Effector memory CD4-positive, alpha-beta T cell (primary cell): ENCODE data around the gene GYS1.

Experiments used
- DNase-seq, 3 donors: peaks; one replicate each; pipeline ENCODE4 v3.0.0-alpha.2; 2020
- H3K27ac ChIP-seq: 2 replicates; pipeline ENCODE4 v1.7.0; 2013; ENCODE audit warnings: mild to moderate bottlenecking, low read length, moderate library complexity; ENCODE audit not compliant: insufficient read depth, poor library complexity, severe bottlenecking
- H3K27me3 ChIP-seq: replicated peaks from 2 replicates; pipeline ENCODE4 v1.7.0; 2013; ENCODE audit warnings: mild to moderate bottlenecking, low read length; ENCODE audit not compliant: insufficient read depth, control insufficient read depth, poor library complexity, severe bottlenecking
- H3K36me3 ChIP-seq: 2 replicates; pipeline ENCODE4 v1.7.0; 2013; ENCODE audit warnings: mild to moderate bottlenecking, low read length, moderate library complexity; ENCODE audit not compliant: control insufficient read depth, insufficient read depth
- H3K4me1 ChIP-seq: 2 replicates; pipeline ENCODE4 v1.7.0; 2013; ENCODE audit warnings: low read length, mild to moderate bottlenecking; ENCODE audit not compliant: control insufficient read depth, insufficient read depth, poor library complexity, severe bottlenecking
- H3K4me3 ChIP-seq: 2 replicates; pipeline ENCODE4 v1.7.0; 2013; ENCODE audit warnings: low read length, low read depth, mild to moderate bottlenecking; ENCODE audit not compliant: insufficient read depth, poor library complexity, severe bottlenecking
- H3K9me3 ChIP-seq: 2 replicates; pipeline ENCODE4 v1.7.0; 2013; ENCODE audit warnings: mild to moderate bottlenecking, low read length, moderate library complexity; ENCODE audit not compliant: control insufficient read depth

GYS1 gene

DNA sequence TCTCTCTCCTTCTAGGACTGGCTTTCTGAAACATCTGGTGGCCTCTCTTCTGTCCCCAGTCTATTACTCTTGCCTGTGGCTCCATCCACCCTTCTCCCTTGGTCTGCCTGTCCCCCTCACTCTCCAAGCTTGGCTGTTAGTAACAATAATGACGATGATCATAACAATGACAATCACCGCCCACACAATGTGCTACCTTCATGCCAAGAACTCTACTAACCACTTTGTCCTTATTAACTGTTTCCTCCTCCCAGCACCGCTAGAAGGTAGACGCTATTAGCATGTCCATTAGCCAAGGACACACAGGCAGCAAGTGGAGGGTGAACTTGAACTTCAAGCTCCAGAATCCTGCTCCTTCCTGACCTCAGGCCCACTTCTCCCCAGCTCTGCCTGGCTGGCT lies 2.7 kb downstream of the GYS1 start:
- Histone ChIP-seq H3K9me3 (no peaks in the 10 kb centered on the region), H3K4me3 (no peak overlapping the region), H3K27me3 (no peaks in the 10 kb centered on the region), H3K27ac (no peak overlapping the region), H3K36me3 (peaks cover 5% of the 10 kb centered on the region), H3K4me1 (peaks cover 26% of the 10 kb centered on the region)
- DNase-seq, result no peak

- no peak for DNase-seq
- H3K36me3 ChIP-seq, result peaks cover 5% of the 10 kb centered on the region
- H3K4me1 ChIP-seq, result peaks cover 26% of the 10 kb centered on the region
- H3K27me3 ChIP-seq, result no peaks in the 10 kb centered on the region
- H3K27ac ChIP-seq, result no peak overlapping the region
- no peaks in the 10 kb centered on the region for H3K9me3 ChIP-seq
- no peak overlapping the region for H3K4me3 ChIP-seq
Measured at GRCh38 chr19:48989701-48990291, 3.3 kb downstream of the GYS1 start.

DNA sequence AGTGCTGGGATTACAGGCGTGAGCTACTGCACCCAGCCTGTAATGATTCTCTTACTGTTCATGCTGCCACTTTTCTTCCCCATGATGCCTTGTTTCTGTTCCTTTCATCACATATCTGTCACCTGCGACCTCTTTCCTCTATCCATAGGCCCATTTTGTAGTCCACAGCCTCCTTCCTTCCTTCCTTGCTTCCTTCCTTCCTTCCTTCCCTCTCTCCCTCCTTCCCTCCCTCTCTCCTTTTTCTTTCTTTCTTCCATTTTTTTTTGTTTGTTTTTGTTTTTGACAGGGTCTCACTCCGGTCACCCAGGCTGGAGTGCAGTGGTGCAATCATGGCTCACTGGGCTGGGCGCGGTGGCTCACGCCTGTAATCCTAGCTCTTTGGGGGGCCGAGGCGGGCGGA lies 4.2 kb downstream of the GYS1 start:
- no peak for DNase-seq
- Histone ChIP-seq H3K4me3 (no peak overlapping the region), H3K9me3 (no peaks in the 10 kb centered on the region), H3K36me3 (peaks cover 5% of the 10 kb centered on the region), H3K27ac (no peak overlapping the region), H3K4me1 (peaks cover 19% of the 10 kb centered on the region), H3K27me3 (no peaks in the 10 kb centered on the region)

- Histone ChIP-seq H3K27me3 (no peaks in the 10 kb centered on the region), H3K4me1 (peaks cover 18% of the 10 kb centered on the region), H3K36me3 (peaks cover 5% of the 10 kb centered on the region), H3K9me3 (no peaks in the 10 kb centered on the region), H3K4me3 (no peak overlapping the region), H3K27ac (no peak overlapping the region)
- no peak for DNase-seq
Measured at GRCh38 chr19:48988286-48988685, 4.8 kb downstream of the GYS1 start.

DNA sequence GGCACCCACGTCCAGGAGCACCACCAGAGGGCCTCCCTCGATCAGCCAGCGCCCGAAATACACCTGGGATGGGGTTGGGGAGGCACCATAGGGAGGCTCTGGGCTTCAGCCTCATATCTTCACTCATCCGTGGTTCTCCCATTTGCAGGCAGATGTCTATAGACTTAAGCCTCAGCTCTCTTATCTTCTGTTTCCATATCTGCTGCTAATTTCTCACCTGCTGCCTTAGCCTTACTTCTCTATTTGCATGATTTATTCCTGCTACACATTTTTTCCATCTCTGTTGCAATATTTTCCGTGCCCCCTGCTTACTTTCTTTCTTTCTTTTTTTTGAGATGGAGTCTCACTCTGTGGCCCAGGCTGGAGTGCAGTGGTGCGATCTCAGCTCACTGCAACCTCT lies 5.8 kb downstream of the GYS1 start:
- H3K27ac ChIP-seq, result no peak overlapping the region
- no peaks in the 10 kb centered on the region for H3K27me3 ChIP-seq
- DNase-seq, result no peak
- H3K4me1 ChIP-seq, result peaks cover 11% of the 10 kb centered on the region
- H3K36me3 ChIP-seq, result peaks cover 8% of the 10 kb centered on the region
- no peak overlapping the region for H3K4me3 ChIP-seq
- no peaks in the 10 kb centered on the region for H3K9me3 ChIP-seq

DNA sequence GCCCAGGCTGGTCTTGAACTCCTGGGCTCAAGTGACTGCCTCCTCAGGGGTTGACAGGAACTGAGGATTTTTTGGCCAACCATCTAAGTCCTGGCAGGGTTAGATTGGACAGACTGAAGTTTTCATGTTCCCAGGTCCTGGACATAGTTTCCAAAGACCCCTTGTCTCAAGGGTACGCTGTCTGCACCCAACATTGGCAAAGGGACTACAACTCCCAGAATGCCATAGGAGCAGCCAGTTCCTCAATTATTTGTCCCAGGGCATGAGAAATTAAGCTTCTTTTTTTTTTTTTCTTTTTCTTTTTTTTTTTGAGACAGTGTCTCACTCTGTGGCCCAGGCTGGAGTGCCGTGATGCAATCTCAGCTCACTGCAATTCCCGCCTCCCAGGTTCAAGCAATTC lies 6.9 kb downstream of the GYS1 start:
- H3K27ac ChIP-seq, result no peak overlapping the region
- peaks cover 16% of the 10 kb centered on the region for H3K36me3 ChIP-seq
- DNase-seq, result no peak
- H3K9me3 ChIP-seq, result no peaks in the 10 kb centered on the region
- H3K4me3 ChIP-seq, result no peak overlapping the region
- H3K27me3 ChIP-seq, result no peaks in the 10 kb centered on the region
- no peaks in the 10 kb centered on the region for H3K4me1 ChIP-seq

DNA sequence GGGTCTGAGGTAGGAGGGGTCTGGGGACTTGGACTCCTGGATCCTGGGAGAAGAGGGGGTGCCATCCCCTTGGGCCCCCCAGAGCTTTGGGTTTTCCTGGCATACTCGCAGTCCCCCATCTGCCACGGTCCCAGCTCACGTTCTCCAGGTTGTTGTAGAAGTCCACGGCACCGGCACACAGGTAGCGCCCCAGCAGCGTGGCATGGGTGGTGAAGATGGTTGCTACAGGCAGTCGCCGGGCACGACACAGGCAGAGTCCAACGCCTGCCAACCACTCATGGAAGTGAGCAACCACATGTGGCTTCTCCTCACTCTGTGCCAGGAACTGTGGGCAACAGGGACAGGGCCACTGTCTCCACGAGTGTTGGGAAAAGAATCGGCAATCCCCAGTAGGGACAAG lies 7.4 kb downstream of the GYS1 start:
- Histone ChIP-seq H3K4me3 (no peak overlapping the region), H3K27me3 (no peaks in the 10 kb centered on the region), H3K27ac (no peak overlapping the region), H3K9me3 (no peaks in the 10 kb centered on the region), H3K4me1 (no peaks in the 10 kb centered on the region), H3K36me3 (peaks cover 16% of the 10 kb centered on the region)
- DNase-seq, result no peak

DNA sequence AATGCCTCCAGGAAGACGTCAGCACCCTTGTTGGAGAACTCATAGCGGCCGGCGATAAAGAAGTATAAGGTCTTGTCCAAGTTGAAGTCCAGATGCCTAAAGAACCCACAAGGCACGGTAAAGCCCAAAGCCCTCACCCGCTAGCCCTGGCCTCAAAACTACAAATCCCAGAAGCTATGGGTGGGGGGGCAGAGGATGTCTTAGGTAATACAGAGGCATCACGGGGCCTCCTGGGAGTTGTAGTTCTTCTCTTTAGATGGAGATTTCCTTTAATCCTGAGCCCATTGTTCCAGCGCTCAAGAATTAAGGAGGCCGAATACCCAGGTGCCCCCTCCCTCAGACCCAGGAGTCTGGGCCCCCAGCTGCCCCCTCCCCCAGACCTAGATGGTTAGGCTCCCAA lies 10.8 kb downstream of the GYS1 start:
- no peak for DNase-seq
- no peaks in the 10 kb centered on the region for H3K9me3 ChIP-seq
- no peak overlapping the region for H3K27ac ChIP-seq
- H3K27me3 ChIP-seq, result no peaks in the 10 kb centered on the region
- peaks cover 11% of the 10 kb centered on the region for H3K36me3 ChIP-seq
- H3K4me3 ChIP-seq, result no peak overlapping the region
- no peaks in the 10 kb centered on the region for H3K4me1 ChIP-seq

GRCh38 chr19:48977061-48977460 lies 16.0 kb downstream of the GYS1 start:
- no peak for DNase-seq
- no peaks in the 10 kb centered on the region for H3K4me1 ChIP-seq
- H3K4me3 ChIP-seq, result no peak overlapping the region
- H3K27ac ChIP-seq, result no peak overlapping the region
- H3K9me3 ChIP-seq, result no peaks in the 10 kb centered on the region
- no peaks in the 10 kb centered on the region for H3K27me3 ChIP-seq
- H3K36me3 ChIP-seq, result peaks cover 18% of the 10 kb centered on the region

DNA sequence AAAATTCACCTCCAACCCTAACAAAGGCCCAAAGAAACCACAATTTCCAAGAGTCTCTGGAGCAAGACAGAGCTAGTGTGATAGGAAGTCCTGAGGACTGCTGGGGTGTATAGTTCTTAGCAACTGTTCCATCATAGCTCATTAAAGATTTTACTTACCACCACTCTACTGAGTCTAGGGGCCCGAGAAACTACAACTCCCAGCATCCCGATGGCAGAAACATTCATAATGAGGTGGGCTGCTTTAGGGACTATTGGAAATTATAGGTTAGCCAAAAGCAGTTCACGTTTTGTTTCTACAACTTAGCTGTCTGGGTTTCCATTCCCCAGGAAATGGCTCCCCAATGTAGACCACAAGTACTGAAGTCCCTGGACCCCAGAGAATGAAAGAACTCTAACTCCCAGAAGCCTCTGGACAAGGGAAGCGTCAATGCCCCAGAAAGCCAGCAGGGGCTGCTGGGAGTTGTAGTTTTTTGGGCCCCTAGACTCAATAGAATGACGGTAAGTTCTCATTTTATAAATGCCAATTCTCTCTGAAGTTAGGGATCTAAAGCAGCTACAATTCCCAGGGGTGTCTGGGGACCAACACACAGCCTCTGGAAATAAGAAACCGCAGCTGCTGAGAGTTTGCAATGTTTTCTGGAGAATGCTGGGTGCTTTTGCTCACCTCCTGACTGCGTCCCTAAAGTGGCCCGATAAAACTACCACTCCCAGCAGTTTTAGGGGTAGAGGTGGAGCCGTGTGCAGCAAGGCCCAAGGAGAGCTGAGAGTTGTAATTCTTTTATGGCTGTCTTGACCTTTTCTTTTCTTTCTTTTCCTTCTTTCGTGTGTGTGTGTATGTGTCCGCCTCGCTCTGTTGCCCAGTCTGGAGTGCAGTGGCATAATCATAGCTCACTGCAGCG lies 16.9 kb downstream of the GYS1 start:
- no peaks in the 10 kb centered on the region for H3K4me1 ChIP-seq
- no peak overlapping the region for H3K27ac ChIP-seq
- DNase-seq, result no peak
- H3K36me3 ChIP-seq, result peaks cover 16% of the 10 kb centered on the region
- H3K9me3 ChIP-seq, result no peaks in the 10 kb centered on the region
- H3K4me3 ChIP-seq, result no peak overlapping the region
- H3K27me3 ChIP-seq, result no peaks in the 10 kb centered on the region
